CD1c-positive myeloid dendritic cell (primary cell): ENCODE measurements around the gene IL4.
"Not testable (repeated sequence)": the region's sequence is repeated elsewhere in the genome, so short reads cannot be mapped to it uniquely, and the experiment has no call there.

Experiments used
- DNase-seq: peaks from one replicate; pipeline ENCODE4 v3.0.0-alpha.2; 2016; ENCODE audit errors: extremely low spot score

Gene IL4

GRCh38 chr5:132674671-132675506 is 1.1 kb downstream of the IL4 start:
- DNase-seq: no peak

GRCh38 chr5:132675936-132676689 is 2.3 kb downstream of the IL4 start:
- no peak for DNase-seq

- DNase-seq: no peak
Observed at GRCh38 chr5:132677191-132677590, 3.4 kb downstream of the IL4 start.

GRCh38 chr5:132677682-132678400 is 4.1 kb downstream of the IL4 start:
- no peak for DNase-seq

GRCh38 chr5:132678735-132679134 is 4.9 kb downstream of the IL4 start:
- DNase-seq: no peak

GRCh38 chr5:132679166-132679565 is 5.4 kb downstream of the IL4 start:
- no peak for DNase-seq

- DNase-seq: no peak
Observed at GRCh38 chr5:132679717-132680380, 6.1 kb downstream of the IL4 start.

- no peak for DNase-seq
Observed at GRCh38 chr5:132680780-132681475, 7.1 kb downstream of the IL4 start.

- no peak for DNase-seq
Observed at GRCh38 chr5:132681476-132681831, 7.7 kb downstream of the IL4 start.

- no peak for DNase-seq
Observed at GRCh38 chr5:132681983-132682382, 8.2 kb downstream of the IL4 start.

GRCh38 chr5:132684491-132684890 is 10.7 kb downstream of the IL4 start:
- no peak for DNase-seq

GRCh38 chr5:132684922-132685720 is 11.3 kb downstream of the IL4 start:
- DNase-seq: no peak

- DNase-seq: no peak
Observed at GRCh38 chr5:132686193-132686592, 12.4 kb downstream of the IL4 start.

GRCh38 chr5:132687995-132688394 is 14.2 kb downstream of the IL4 start:
- no peak for DNase-seq

GRCh38 chr5:132688536-132689339 is 14.9 kb downstream of the IL4 start:
- no peak for DNase-seq

- no peak for DNase-seq
Observed at GRCh38 chr5:132689513-132689912, 15.7 kb downstream of the IL4 start.

GRCh38 chr5:132690156-132690555 is 16.4 kb downstream of the IL4 start:
- no peak for DNase-seq

GRCh38 chr5:132691755-132692631 is 18.2 kb downstream of the IL4 start:
- not testable (repeated sequence) for DNase-seq

- no peak for DNase-seq
Observed at GRCh38 chr5:132692632-132692967, 18.8 kb downstream of the IL4 start.
